GM12878 (cell line): Measurements from ENCODE around the gene CPNE6. TPM values are rescaled to one million over a fixed set of nuclear protein-coding genes. Genes with fewer than 3 reads are reported as not detected.
"Not testable (repeated sequence)": the region's sequence is repeated elsewhere in the genome, so short reads cannot be mapped to it uniquely, and the experiment has no call there.

Experiments
- ATAC-seq: fragments of 200-7000 bp; cut with Tn5 transposase; 3 replicates; pipeline ENCODE4 v1.9.1; 2020; ENCODE audit warnings: mild to moderate bottlenecking, moderate library complexity
- BruUV-seq: library from RNA; stranded (reverse); fragments of 400-500 nt; replicated peaks from 2 replicates; lab custom pipeline; 2021; lab: Mats Ljungman, UMichigan
- CTCF ChIA-PET: fragments of 300-600 bp; sonication (Branson Sonifier 250); formaldehyde crosslinking; extraction: SDS; loops from one replicate; lab custom pipeline; 2021; ENCODE audit warnings: inconsistent platforms; lab: Yijun Ruan, JAX
- POLR2A ChIA-PET: fragments of 350-600 bp; formaldehyde crosslinking; extraction: SDS; loops from one replicate; lab custom pipeline; 2021; ENCODE audit warnings: inconsistent platforms; lab: Charles Lee
- RAD21 ChIA-PET: fragments of 300-600 bp; sonication (Branson Sonifier 250); formaldehyde crosslinking; loops from one replicate; lab custom pipeline; 2023; ENCODE audit warnings: antibody characterized with exemption; ENCODE audit not compliant: unreplicated experiment; lab: Charles Lee
- SMC1A ChIA-PET: fragments of 300-600 bp; sonication (Branson Sonifier 250); formaldehyde crosslinking; loops from one replicate; lab custom pipeline; 2023; ENCODE audit not compliant: unreplicated experiment, uncharacterized antibody; lab: Charles Lee
- DNase-seq: peaks from one replicate; pipeline ENCODE4 v3.0.0-alpha.2; 2011; ENCODE audit warnings: low read depth, low spot score
- FAIRE-seq: peaks from 3 replicates; lab custom pipeline; 2011; peaks lifted over from hg19 to GRCh38; lab: Jason Lieb, UNC
- H2AFZ ChIP-seq: 2 replicates; pipeline ENCODE4 v1.6.0; 2011; ENCODE audit warnings: low read depth, low read length, control low read depth; ENCODE audit not compliant: control insufficient read depth
- H3K27ac ChIP-seq: 2 replicates; pipeline ENCODE4 v1.5.1; 2011; ENCODE audit warnings: control low read depth; ENCODE audit not compliant: control insufficient read depth, insufficient read depth
- H3K27me3 ChIP-seq, 2 experiments: replicated peaks in 1 of 2; 2 replicates each; pipeline versions ENCODE4 v1.6.0 to v1.6.1; 2011; ENCODE audit warnings: low read length in 1 of 2; ENCODE audit not compliant: control insufficient read depth in 2 of 2, insufficient read depth in 2 of 2
- H3K36me3 ChIP-seq, 2 experiments: 2 replicates each; pipeline ENCODE4 v1.5.1; 2011; ENCODE audit warnings: low read length in 1 of 2; ENCODE audit not compliant: control insufficient read depth in 2 of 2, insufficient read depth in 2 of 2
- H3K4me1 ChIP-seq: 2 replicates; pipeline ENCODE4 v1.6.1; 2011; ENCODE audit warnings: mild to moderate bottlenecking, low read length, moderate library complexity, mixed read lengths; ENCODE audit not compliant: control insufficient read depth, insufficient read depth
- H3K4me2 ChIP-seq: 2 replicates; pipeline ENCODE4 v1.6.0; 2011; ENCODE audit warnings: control low read depth; ENCODE audit not compliant: control insufficient read depth, insufficient read depth
- H3K4me3 ChIP-seq: fragments of 200-600 bp; sonication (generic); 2 replicates; pipeline ENCODE4 v1.5.1; 2016
- H3K79me2 ChIP-seq: 2 replicates; pipeline ENCODE4 v1.6.0; 2011; ENCODE audit warnings: low read length; ENCODE audit not compliant: control insufficient read depth, insufficient read depth
- H3K9ac ChIP-seq: 2 replicates; pipeline ENCODE4 v1.8.0; 2011; ENCODE audit warnings: low read length, control low read depth, mixed read lengths; ENCODE audit not compliant: control insufficient read depth, insufficient read depth
- H3K9me3 ChIP-seq: replicated peaks from 3 replicates; pipeline ENCODE4 v1.5.1; 2011; ENCODE audit warnings: mild to moderate bottlenecking, low read length; ENCODE audit not compliant: control insufficient read depth, insufficient read depth
- H4K20me1 ChIP-seq: 2 replicates; pipeline ENCODE4 v1.6.0; 2011; ENCODE audit not compliant: control insufficient read depth, insufficient read depth
- BHLHE40 ChIP-seq, 2 experiments: fragments of 450-650 bp in 1 of 2; IDR thresholded peaks; 2 replicates each; pipeline ENCODE4 v1.6.1; 2011 to 2017; ENCODE audit warnings: low read depth in 2 of 2, borderline replicate concordance in 1 of 2, improper control_type of control experiment in 1 of 2, low read length in 1 of 2, mild to moderate bottlenecking in 1 of 2
- CBX3 ChIP-seq: fragments of 200-600 bp; sonication (generic); IDR thresholded peaks from 2 replicates; pipeline ENCODE4 v1.6.1; 2016; ENCODE audit warnings: low read depth, borderline replicate concordance
- E4F1 ChIP-seq: fragments of 450-650 bp; IDR thresholded peaks from 2 replicates; pipeline ENCODE4 v1.6.1; 2018; ENCODE audit warnings: borderline replicate concordance, mild to moderate bottlenecking; ENCODE audit not compliant: partially characterized antibody
- FOS ChIP-seq: IDR thresholded peaks from 3 replicates; pipeline ENCODE4 v1.6.1; 2011; ENCODE audit warnings: borderline replicate concordance; ENCODE audit not compliant: insufficient read length; ENCODE audit errors: extremely low read depth
- KLF5 ChIP-seq: fragments of 450-650 bp; IDR thresholded peaks from 2 replicates; pipeline ENCODE4 v1.6.1; 2014; ENCODE audit warnings: mild to moderate bottlenecking; ENCODE audit not compliant: partially characterized antibody
- MAX ChIP-seq: IDR thresholded peaks from 2 replicates; pipeline ENCODE4 v1.6.1; 2012; ENCODE audit warnings: low read depth, low read length, improper control_type of control experiment
- POU2F2 ChIP-seq: IDR thresholded peaks from 3 replicates; pipeline ENCODE4 v1.6.1; 2011; ENCODE audit warnings: low read depth, mild to moderate bottlenecking, low read length, borderline replicate concordance
- RAD51 ChIP-seq: fragments of 450-650 bp; IDR thresholded peaks from 2 replicates; pipeline ENCODE4 v1.6.1; 2016; ENCODE audit warnings: moderate library complexity, mild to moderate bottlenecking, inconsistent platforms
- TAF1 ChIP-seq: IDR thresholded peaks from 2 replicates; pipeline ENCODE4 v1.6.1; 2011; ENCODE audit warnings: mild to moderate bottlenecking, low read depth, low read length, borderline replicate concordance
- YY1 ChIP-seq: IDR thresholded peaks from 2 replicates; pipeline ENCODE4 v1.6.1; 2011; ENCODE audit warnings: low read depth, mild to moderate bottlenecking, low read length
- ZNF384 ChIP-seq: IDR thresholded peaks from 2 replicates; pipeline ENCODE4 v1.6.1; 2012; ENCODE audit warnings: low read depth, mild to moderate bottlenecking, low read length, improper control_type of control experiment, borderline replicate concordance
- WGBS: methylation state at CpG from one replicate; pipeline ENCODE4 v1.1.6; 2016; ENCODE audit warnings: low lambda C conversion rate; ENCODE audit not compliant: insufficient replicate concordance, insufficient coverage; ENCODE audit errors: missing lambda C conversion rate; 5-methylcytosine and 5-hydroxymethylcytosine counted together
- in situ Hi-C: fragments of 300-500 bp; cut with MboI; formaldehyde crosslinking; loops from 9 replicates; pipeline ENCODE4 v1.14.3; 2018; ENCODE audit warnings: mixed read lengths
- intact Hi-C: fragments of 100-400 bp; cut with micrococcal nuclease; formaldehyde crosslinking; loops from one replicate; pipeline ENCODE4 v1.14.2; 2022; ENCODE audit not compliant: unreplicated experiment
- polyA plus RNA-seq, 11 experiments: library from polyadenylated mRNA; depleted of rRNA in 4 of 11; unstranded in 6 of 11; stranded (reverse) in 5 of 11; fragments of >200 nt; fragmentation: Nextera tagmentation in 4 of 11; fragmentation: Illumina TruSeq in 1 of 11; extraction: Ambion mirVana in 4 of 11; extraction: Trizol in 1 of 11; gene quantifications; 1 replicate in 1 of 11; 2 replicates in 10 of 11; pipeline versions ENCODE4 v1.2.1 to v1.2.3, GENCODE V29; 2011 to 2016; ENCODE audit warnings: inconsistent platforms in 2 of 11, missing spikeins in 2 of 11, low read depth in 1 of 11
- total RNA-seq, 4 experiments: library from RNA; depleted of rRNA in 3 of 4; stranded (reverse); fragments of >200 nt in 3 of 4; fragmentation: Illumina TruSeq in 1 of 4; extraction: Trizol in 1 of 4; gene quantifications; 2 replicates each; pipeline versions ENCODE4 v1.2.1 to v1.2.3, GENCODE V29; 2013 to 2021

Gene CPNE6
- total and polyA plus RNA-seq, 10 of the 15 experiments (the other 5 are each of a cell fraction or from before 2014, with no cell fraction given) = 0.06 to 0.43 (median 0.18) TPM; not detected in 3

GRCh38 chr14:24105609-24106239 lies 34.4 kb downstream of the CPNE6 start:
- in situ Hi-C loops = loop anchor here (25.0 kb wide), 1 partner anchor 793 kb away; the partner anchor contains the start of genes BCL2L2, PABPN1 and PPP1R3E
- H3K9ac ChIP-seq, H3K9me3 ChIP-seq, H3K27ac ChIP-seq, H3K27me3 ChIP-seq, H4K20me1 ChIP-seq, H3K4me1 ChIP-seq, H2AFZ ChIP-seq, H3K79me2 ChIP-seq, intact Hi-C loops, DNase-seq, H3K4me2 ChIP-seq, FAIRE-seq, ATAC-seq, BruUV-seq, H3K36me3 ChIP-seq, H3K4me3 ChIP-seq: not testable (repeated sequence)
- POLR2A ChIA-PET = interaction anchor here (1.0 to 5.3 kb wide), 3 partner anchors 10 to 55 kb away, joined by 3 to 35 read pairs (median 3); partner anchors contain the start of gene IRF9
- SMC1A ChIA-PET = interaction anchor here (1.2 to 9.6 kb wide), 5 partner anchors 9 to 55 kb away, joined by 3 to 195 read pairs (median 38); partner anchors contain the start of genes IRF9, NRL and PCK2
- CTCF ChIA-PET = interaction anchor here (1.5 to 11.3 kb wide), 6 partner anchors 12 to 193 kb away, joined by 3 to 294 read pairs (median 20); partner anchors contain the start of genes DHRS1, IRF9, NOP9 and PCK2
- RAD21 ChIA-PET = interaction anchor here (0.8 to 6.9 kb wide), 3 partner anchors 12 to 49 kb away, joined by 3 to 153 read pairs (median 136); partner anchors contain the start of gene PCK2
- 93% methylated on average over 8 of the region's 8 CpGs for WGBS

GRCh38 chr14:24106672-24107271 lies 35.4 kb downstream of the CPNE6 start:
- FAIRE-seq = no peak
- POLR2A ChIA-PET = interaction anchor here (0.6 to 5.8 kb wide), 6 partner anchors 12 to 473 kb away, joined by 3 to 90 read pairs (median 4); partner anchors contain the start of genes IRF9 and PCK2
- intact Hi-C loops = no loop called here
- TF ChIP-seq BHLHE40 (IDR thresholded peaks at IDR 0.05; ENCODE audit: borderline replicate concordance in 1 of 2, low read depth in 2 of 2, low read length in 1 of 2) = no peak
- no peak for TF ChIP-seq POU2F2
- TF ChIP-seq KLF5 = no peak
- no peak for TF ChIP-seq CBX3
- TF ChIP-seq TAF1 = no peak
- no peak for TF ChIP-seq MAX
- no peak for TF ChIP-seq ZNF384
- no peak for TF ChIP-seq YY1
- no peak for TF ChIP-seq E4F1
- TF ChIP-seq FOS = no peak
- no peak for TF ChIP-seq RAD51

More at GRCh38 chr14:24106672-24107271, 35.4 kb downstream of the CPNE6 start:
- Histone ChIP-seq H3K4me1 (peaks cover 7% of the 10 kb centered on the region), H3K79me2 (no peaks in the 10 kb centered on the region), H3K9me3 (no peaks in the 10 kb centered on the region), H3K9ac (no peak overlapping the region), H4K20me1 (no peaks in the 10 kb centered on the region), H3K27ac (no peak overlapping the region), H3K4me3 (no peak overlapping the region), H3K27me3 (no peaks in the 10 kb centered on the region), H3K4me2 (no peak overlapping the region), H3K36me3 (peaks cover 0 to 7% of the 10 kb centered on the region in 2 experiments; a peak in 2 of 4 replicates), H2AFZ (no peak overlapping the region)
- SMC1A ChIA-PET = interaction anchor here (1.2 to 9.6 kb wide), 8 partner anchors 10 to 64 kb away, joined by 3 to 195 read pairs (median 16); partner anchors contain the start of genes IRF9, PCK2 and PSME1
- in situ Hi-C loops = loop anchor here (25.0 kb wide), 1 partner anchor 794 kb away; the partner anchor contains the start of genes BCL2L2, PABPN1 and PPP1R3E
- DNase-seq = no peak
- RAD21 ChIA-PET = interaction anchor here (0.8 to 6.9 kb wide), 5 partner anchors 13 to 54 kb away, joined by 3 to 153 read pairs (median 17); partner anchors contain the start of genes IRF9 and PCK2
- BruUV-seq = no TSS peak
- ATAC-seq = no peak
- CTCF ChIA-PET = interaction anchor here (0.9 to 11.3 kb wide), 10 partner anchors 13 to 192 kb away, joined by 3 to 294 read pairs (median 16); partner anchors contain the start of genes DHRS1, IRF9, NOP9 and PCK2
- 95% methylated on average over 4 of the region's 4 CpGs for WGBS
